Gastrocnemius medialis (tissue), 4 donors: Measurements from ENCODE around the gene LRRC72. TPM values are rescaled to one million over a fixed set of nuclear protein-coding genes. Genes with fewer than 3 reads are reported as not detected.
"Not testable (repeated sequence)": the region's sequence is repeated elsewhere in the genome, so short reads cannot be mapped to it uniquely, and the experiment has no call there.

Source experiments
- ATAC-seq, 2 donors: fragments of 150-250 bp; one replicate each; pipeline ENCODE4 v1.9.1; 2016
- DNase-seq, 2 donors: peaks; one replicate each; pipeline ENCODE4 v3.0.0-alpha.2; 2019
- H3K27ac ChIP-seq, 4 donors: fragments of 200-600 bp; sonication (generic); 1 replicate in 1 of 4; 2 replicates in 3 of 4; pipeline ENCODE4 v1.5.1; 2016 to 2018; ENCODE audit warnings: mild to moderate bottlenecking in 2 of 4, moderate library complexity in 1 of 4
- H3K27me3 ChIP-seq, 3 donors: fragments of 200-600 bp; sonication (generic) in 2 of 3; 1 replicate in 1 of 3; 2 replicates in 2 of 3; pipeline versions ENCODE4 v1.5.1 to v1.6.0; 2016 to 2019; ENCODE audit warnings: mild to moderate bottlenecking in 1 of 3, moderate library complexity in 1 of 3
- H3K36me3 ChIP-seq, 2 donors: fragments of 200-600 bp; sonication (generic) in 1 of 2; one replicate each; pipeline ENCODE4 v1.5.1; 2017 to 2018
- H3K4me1 ChIP-seq, 2 donors: fragments of 200-600 bp; sonication (generic) in 1 of 2; one replicate each; pipeline ENCODE4 v1.5.1; 2016 to 2017; ENCODE audit warnings: mild to moderate bottlenecking in 2 of 2
- H3K4me3 ChIP-seq, 4 donors: fragments of 200-600 bp; sonication (generic) in 3 of 4; 1 replicate in 1 of 4; 2 replicates in 3 of 4; pipeline ENCODE4 v1.5.1; 2016 to 2019; ENCODE audit warnings: mild to moderate bottlenecking in 2 of 4
- H3K9me3 ChIP-seq, 3 donors: fragments of 200-600 bp; sonication (generic) in 2 of 3; 1 replicate in 1 of 3; 2 replicates in 2 of 3; pipeline ENCODE4 v1.5.1; 2016 to 2019
- CTCF ChIP-seq, 5 experiments: fragments of 450-650 bp in 3 of 5; fragments of 200-600 bp in 2 of 5; sonication (generic) in 2 of 5; IDR thresholded peaks in 4 of 5; conservative IDR thresholded peaks in 1 of 5; 1 replicate in 4 of 5; 2 replicates in 1 of 5; pipeline ENCODE4 v1.5.1; 2016 to 2019; ENCODE audit warnings: antibody characterized with exemption in 5 of 5, mild to moderate bottlenecking in 3 of 5, moderate library complexity in 3 of 5
- POLR2A ChIP-seq, 2 donors: fragments of 450-650 bp; IDR thresholded peaks; one replicate each; pipeline ENCODE4 v1.6.1; 2017; ENCODE audit warnings: antibody characterized with exemption in 2 of 2, mild to moderate bottlenecking in 2 of 2, moderate library complexity in 2 of 2
- in situ Hi-C, 4 donors: fragments of 200-750 bp; cut with MboI; loops; one replicate each; pipeline versions ENCODE4 v1.15.0 to v1.8.0; 2017; ENCODE audit warnings: low sequenced_read_pairs in 4 of 4
- intact Hi-C: fragments of 100-400 bp; cut with DNase I; formaldehyde crosslinking; loops from one replicate; pipeline ENCODE4 v1.15.1; 2023; ENCODE audit warnings: low total_unique reads
- total RNA-seq, 4 donors: library from RNA; depleted of rRNA; stranded (reverse); fragments of >200 nt; gene quantifications; one replicate each; pipeline versions ENCODE4 v1.1.0 to v1.2.3, GENCODE V29; 2016

LRRC72 gene
- total RNA-seq, 4 donors from 2014 or later: not detected

- DNase-seq (no peak), ATAC-seq (no peak)
- in situ Hi-C loops (no loop called here), intact Hi-C loops (no loop called here)
- Histone ChIP-seq H3K36me3 (no peaks in the 10 kb centered on the region), H3K9me3 (no peaks in the 10 kb centered on the region), H3K27me3 (no peaks in the 10 kb centered on the region), H3K4me1 (no peaks in the 10 kb centered on the region), H3K27ac (no peak overlapping the region), H3K4me3 (no peak overlapping the region)
- no peak for TF ChIP-seq CTCF (IDR thresholded peaks at IDR 0.05 in 4 of 5, conservative IDR thresholded peaks at IDR 0.05 in 1 of 5)
- TF ChIP-seq POLR2A (IDR thresholded peaks at IDR 0.05): no peak
Observed at GRCh38 chr7:16494955-16495719, 31.5 kb upstream of the LRRC72 start.

GRCh38 chr7:16498122-16498521, 28.5 kb upstream of the LRRC72 start:
- H3K36me3 ChIP-seq: no peaks in the 10 kb centered on the region
- in situ Hi-C loops: no loop called here
- no peaks in the 10 kb centered on the region for H3K9me3 ChIP-seq
- no peaks in the 10 kb centered on the region for H3K27me3 ChIP-seq
- TF ChIP-seq CTCF (IDR thresholded peaks at IDR 0.05 in 4 of 5, conservative IDR thresholded peaks at IDR 0.05 in 1 of 5) (no peak), POLR2A (IDR thresholded peaks at IDR 0.05) (no peak)
- H3K4me3 ChIP-seq: no peak overlapping the region
- intact Hi-C loops: no loop called here
- H3K27ac ChIP-seq: no peak overlapping the region
- ATAC-seq: no peak
- H3K4me1 ChIP-seq: no peaks in the 10 kb centered on the region
- DNase-seq: no peak

- TF ChIP-seq POLR2A (IDR thresholded peaks at IDR 0.05): no peak
- no peak for TF ChIP-seq CTCF (IDR thresholded peaks at IDR 0.05 in 4 of 5, conservative IDR thresholded peaks at IDR 0.05 in 1 of 5)
Observed at GRCh38 chr7:16502303-16502702, 24.3 kb upstream of the LRRC72 start.

GRCh38 chr7:16504019-16504418, 22.6 kb upstream of the LRRC72 start:
- no peaks in the 10 kb centered on the region for H3K9me3 ChIP-seq
- ATAC-seq: no peak
- H3K27ac ChIP-seq: no peak overlapping the region
- DNase-seq: no peak
- H3K36me3 ChIP-seq: no peaks in the 10 kb centered on the region
- intact Hi-C loops (no loop called here), in situ Hi-C loops (no loop called here)
- H3K4me1 ChIP-seq: no peaks in the 10 kb centered on the region
- TF ChIP-seq CTCF (IDR thresholded peaks at IDR 0.05 in 4 of 5, conservative IDR thresholded peaks at IDR 0.05 in 1 of 5) (no peak), POLR2A (IDR thresholded peaks at IDR 0.05) (no peak)
- H3K4me3 ChIP-seq: no peak overlapping the region
- no peaks in the 10 kb centered on the region for H3K27me3 ChIP-seq

More at GRCh38 chr7:16502303-16502702, 24.3 kb upstream of the LRRC72 start:
- H3K36me3 ChIP-seq: no peaks in the 10 kb centered on the region
- H3K27me3 ChIP-seq: no peaks in the 10 kb centered on the region
- H3K4me3 ChIP-seq: no peak overlapping the region
- no peaks in the 10 kb centered on the region for H3K4me1 ChIP-seq
- in situ Hi-C loops (no loop called here), intact Hi-C loops (no loop called here)
- no peak for ATAC-seq
- no peak for DNase-seq
- no peak overlapping the region for H3K27ac ChIP-seq
- no peaks in the 10 kb centered on the region for H3K9me3 ChIP-seq

- H3K36me3 ChIP-seq, in situ Hi-C loops: not testable (repeated sequence)
Observed at GRCh38 chr7:16506422-16506821, 20.2 kb upstream of the LRRC72 start.

More at GRCh38 chr7:16506422-16506821, 20.2 kb upstream of the LRRC72 start:
- ATAC-seq, H3K4me1 ChIP-seq, H3K4me3 ChIP-seq, intact Hi-C loops, H3K9me3 ChIP-seq, H3K27ac ChIP-seq, H3K27me3 ChIP-seq, DNase-seq: not testable (repeated sequence)
